Stomach (tissue), 4 donors: Measurements from ENCODE around the gene TGM1.
A peak's percentile ranks its signal among the peaks of the same experiment; 100 is the strongest.

Experiments
- POLR2A ChIP-seq, 4 donors: fragments of 450-650 bp; IDR thresholded peaks; one replicate each; pipeline ENCODE4 v1.6.1; 2016; ENCODE audit warnings: antibody characterized with exemption in 4 of 4, control low read depth in 2 of 4, mild to moderate bottlenecking in 1 of 4, moderate library complexity in 1 of 4
- TF ChIP-seq, protein P1 (sequence below), 7 experiments: fragments of 450-650 bp in 4 of 7; fragments of 200-600 bp in 3 of 7; sonication (generic) in 3 of 7; IDR thresholded peaks; one replicate each; pipeline ENCODE4 v1.5.1; 2016 to 2019; ENCODE audit warnings: antibody characterized with exemption in 7 of 7, control low read depth in 2 of 7, mild to moderate bottlenecking in 1 of 7

DNA sequence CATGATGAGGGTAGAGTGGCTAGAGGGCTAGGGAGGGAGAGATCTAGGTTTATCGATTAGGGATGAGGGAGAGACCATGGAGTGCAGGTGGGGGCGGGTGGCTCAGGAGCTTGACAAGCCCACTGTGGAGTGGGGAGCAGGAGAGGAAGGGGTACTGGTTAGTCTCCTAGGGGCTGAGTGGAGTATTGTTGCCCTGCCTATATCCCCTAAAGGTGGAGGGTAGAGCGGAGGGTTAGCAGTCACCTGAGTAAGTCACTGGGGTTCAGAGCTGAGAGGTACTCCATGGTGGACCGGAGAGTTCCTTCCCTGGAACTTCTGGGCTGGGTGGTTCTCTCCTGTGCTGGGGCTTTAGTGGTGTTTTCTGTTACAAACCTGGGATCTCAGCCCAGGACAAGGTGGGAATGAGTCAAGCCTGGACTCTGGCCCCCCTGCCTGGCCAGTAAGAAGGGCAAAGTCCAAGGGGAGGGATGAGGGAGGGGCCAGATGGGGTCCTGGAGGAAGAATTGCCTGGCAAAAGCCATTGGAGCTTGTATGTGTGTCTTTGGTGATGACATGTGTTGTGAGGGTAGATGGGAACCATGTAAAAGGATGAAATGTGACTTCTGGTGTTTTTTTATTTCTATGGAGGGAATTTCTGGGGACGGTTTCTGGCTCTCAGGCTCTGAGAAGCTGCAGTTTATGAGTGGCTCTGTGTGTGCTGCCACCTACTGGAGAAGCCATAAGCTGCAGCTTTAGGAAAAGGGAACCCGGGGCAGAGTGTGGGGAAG is 44.8 kb upstream of the TGM1 start, which contains the start of gene CIDEB:
- TF ChIP-seq, protein P1, sequence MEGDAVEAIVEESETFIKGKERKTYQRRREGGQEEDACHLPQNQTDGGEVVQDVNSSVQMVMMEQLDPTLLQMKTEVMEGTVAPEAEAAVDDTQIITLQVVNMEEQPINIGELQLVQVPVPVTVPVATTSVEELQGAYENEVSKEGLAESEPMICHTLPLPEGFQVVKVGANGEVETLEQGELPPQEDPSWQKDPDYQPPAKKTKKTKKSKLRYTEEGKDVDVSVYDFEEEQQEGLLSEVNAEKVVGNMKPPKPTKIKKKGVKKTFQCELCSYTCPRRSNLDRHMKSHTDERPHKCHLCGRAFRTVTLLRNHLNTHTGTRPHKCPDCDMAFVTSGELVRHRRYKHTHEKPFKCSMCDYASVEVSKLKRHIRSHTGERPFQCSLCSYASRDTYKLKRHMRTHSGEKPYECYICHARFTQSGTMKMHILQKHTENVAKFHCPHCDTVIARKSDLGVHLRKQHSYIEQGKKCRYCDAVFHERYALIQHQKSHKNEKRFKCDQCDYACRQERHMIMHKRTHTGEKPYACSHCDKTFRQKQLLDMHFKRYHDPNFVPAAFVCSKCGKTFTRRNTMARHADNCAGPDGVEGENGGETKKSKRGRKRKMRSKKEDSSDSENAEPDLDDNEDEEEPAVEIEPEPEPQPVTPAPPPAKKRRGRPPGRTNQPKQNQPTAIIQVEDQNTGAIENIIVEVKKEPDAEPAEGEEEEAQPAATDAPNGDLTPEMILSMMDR (IDR thresholded peaks at IDR 0.05), result peak in 5 of 7 experiments; percentile 87 to 93 (median 89)
- no peak for TF ChIP-seq POLR2A (IDR thresholded peaks at IDR 0.05)
